Stimulated activated CD4-positive, alpha-beta T cell treated with anti-CD3 and anti-CD28 coated beads, Interleukin-4, amount 100 ng/mL, for 24 hours (primary cell): ENCODE data around the gene DBNDD1.

Source experiments
- DNase-seq: peaks from one replicate; pipeline ENCODE4 v3.0.0-alpha.2; 2020

Gene DBNDD1

GRCh38 chr16:89958068-89958467 lies 61.2 kb downstream of the DBNDD1 start:
- no peak for DNase-seq

- DNase-seq: no peak
Observed at GRCh38 chr16:89957216-89957785, 62.0 kb downstream of the DBNDD1 start.

GRCh38 chr16:89956505-89957215 lies 62.6 kb downstream of the DBNDD1 start:
- no peak for DNase-seq

- no peak for DNase-seq
Observed at GRCh38 chr16:89955001-89955685, 64.1 kb downstream of the DBNDD1 start.
